ENCODE data around the gene COL8A1.

COL8A1 gene

GRCh38 chr3:99651531-99651930 lies 13.1 kb downstream of the COL8A1 start:
- Histone ChIP-seq H3K9ac (no peak overlapping the region), H2AFZ (no peak overlapping the region), H3K4me3 (ENCODE audit: low read depth, low read length) (no peak overlapping the region), H3K4me1 (no peaks in the 10 kb centered on the region), H3K36me3 (ENCODE audit: control insufficient read depth, insufficient read depth, low read length) (no peaks in the 10 kb centered on the region), H3K9me3 (ENCODE audit: control insufficient read depth, low read length) (no peaks in the 10 kb centered on the region), H3K79me2 (no peaks in the 10 kb centered on the region), H3K27ac (no peak overlapping the region), H3K27me3 (ENCODE audit: control insufficient read depth, insufficient read depth, low read length) (no peaks in the 10 kb centered on the region), H3K4me2 (ENCODE audit: low read length) (no peak overlapping the region)
- no peak for TF ChIP-seq CTCF (IDR thresholded peaks at IDR 0.05)

GRCh38 chr3:99656624-99657023 lies 18.2 kb downstream of the COL8A1 start:
- Histone ChIP-seq H3K4me3 (ENCODE audit: low read depth, low read length) (no peak overlapping the region), H3K79me2 (no peaks in the 10 kb centered on the region), H3K9ac (no peak overlapping the region), H3K4me2 (ENCODE audit: low read length) (no peak overlapping the region), H3K9me3 (ENCODE audit: control insufficient read depth, low read length) (no peaks in the 10 kb centered on the region), H3K36me3 (ENCODE audit: control insufficient read depth, insufficient read depth, low read length) (no peaks in the 10 kb centered on the region), H3K4me1 (no peaks in the 10 kb centered on the region), H3K27me3 (ENCODE audit: control insufficient read depth, insufficient read depth, low read length) (no peaks in the 10 kb centered on the region), H2AFZ (no peak overlapping the region), H3K27ac (no peak overlapping the region)
- TF ChIP-seq CTCF (IDR thresholded peaks at IDR 0.05) = no peak

DNA sequence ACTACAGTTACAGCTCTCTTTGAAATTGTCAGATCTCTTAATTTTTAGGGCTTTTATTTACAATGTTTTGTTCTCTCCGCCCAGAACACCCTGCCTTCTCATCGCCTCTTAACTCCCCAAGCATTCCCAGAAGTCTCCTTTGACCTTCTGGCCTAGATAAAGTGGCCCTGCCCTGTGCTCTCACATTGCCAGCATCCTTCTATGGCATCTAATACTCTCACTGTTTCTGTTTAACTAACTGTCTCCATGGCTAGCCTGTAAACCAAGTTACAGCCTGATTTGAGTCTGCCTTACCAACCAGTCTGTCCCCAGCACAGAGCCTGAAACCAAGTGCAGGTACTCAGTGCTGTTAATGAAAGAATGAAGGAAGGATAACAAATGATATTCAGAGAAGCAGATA lies 19.9 kb downstream of the COL8A1 start:
- H2AFZ ChIP-seq = no peak overlapping the region
- TF ChIP-seq CTCF (IDR thresholded peaks at IDR 0.05) = no peak
- no peak overlapping the region for H3K4me2 ChIP-seq (ENCODE audit: low read length)
- no peaks in the 10 kb centered on the region for H3K9me3 ChIP-seq (ENCODE audit: control insufficient read depth, low read length)
- no peaks in the 10 kb centered on the region for H3K27me3 ChIP-seq (ENCODE audit: control insufficient read depth, insufficient read depth, low read length)
- no peak overlapping the region for H3K27ac ChIP-seq
- H3K36me3 ChIP-seq (ENCODE audit: control insufficient read depth, insufficient read depth, low read length) = no peaks in the 10 kb centered on the region
- H3K9ac ChIP-seq = no peak overlapping the region
- H3K4me3 ChIP-seq (ENCODE audit: low read depth, low read length) = no peak overlapping the region
- H3K79me2 ChIP-seq = no peaks in the 10 kb centered on the region
- no peaks in the 10 kb centered on the region for H3K4me1 ChIP-seq

- Histone ChIP-seq H3K4me3 (ENCODE audit: low read depth, low read length) (no peak overlapping the region), H3K4me1 (no peaks in the 10 kb centered on the region), H3K27ac (peak overlapping the region; percentile 40), H3K27me3 (ENCODE audit: control insufficient read depth, insufficient read depth, low read length) (no peaks in the 10 kb centered on the region), H3K79me2 (no peaks in the 10 kb centered on the region), H3K9me3 (ENCODE audit: control insufficient read depth, low read length) (no peaks in the 10 kb centered on the region), H3K36me3 (ENCODE audit: control insufficient read depth, insufficient read depth, low read length) (no peaks in the 10 kb centered on the region), H3K4me2 (ENCODE audit: low read length) (no peak overlapping the region), H3K9ac (no peak overlapping the region), H2AFZ (no peak overlapping the region)
- no peak for TF ChIP-seq CTCF (IDR thresholded peaks at IDR 0.05)
Measured at GRCh38 chr3:99659032-99659431, 20.6 kb downstream of the COL8A1 start.

GRCh38 chr3:99659951-99660350 lies 21.6 kb downstream of the COL8A1 start:
- no peak for TF ChIP-seq CTCF (IDR thresholded peaks at IDR 0.05)
- Histone ChIP-seq H3K27me3 (ENCODE audit: control insufficient read depth, insufficient read depth, low read length) (no peaks in the 10 kb centered on the region), H3K9ac (no peak overlapping the region), H3K4me2 (ENCODE audit: low read length) (no peak overlapping the region), H3K79me2 (no peaks in the 10 kb centered on the region), H3K27ac (peak overlapping the region; percentile 40), H3K4me3 (ENCODE audit: low read depth, low read length) (no peak overlapping the region), H3K36me3 (ENCODE audit: control insufficient read depth, insufficient read depth, low read length) (no peaks in the 10 kb centered on the region), H3K4me1 (no peaks in the 10 kb centered on the region), H3K9me3 (ENCODE audit: control insufficient read depth, low read length) (no peaks in the 10 kb centered on the region), H2AFZ (no peak overlapping the region)

Measured in parathyroid adenoma (tissue), 2 donors.